Activated CD4-positive, alpha-beta T cell treated with anti-CD3 and anti-CD28 coated beads for 4 hours (primary cell): Measurements from ENCODE around the gene UBP1.
"Not testable (repeated sequence)": the region's sequence is repeated elsewhere in the genome, so short reads cannot be mapped to it uniquely, and the experiment has no call there.

Experiments used
- DNase-seq, 2 donors: peaks; one replicate each; pipeline ENCODE4 v3.0.0-alpha.2; 2020

Gene UBP1, protein sequence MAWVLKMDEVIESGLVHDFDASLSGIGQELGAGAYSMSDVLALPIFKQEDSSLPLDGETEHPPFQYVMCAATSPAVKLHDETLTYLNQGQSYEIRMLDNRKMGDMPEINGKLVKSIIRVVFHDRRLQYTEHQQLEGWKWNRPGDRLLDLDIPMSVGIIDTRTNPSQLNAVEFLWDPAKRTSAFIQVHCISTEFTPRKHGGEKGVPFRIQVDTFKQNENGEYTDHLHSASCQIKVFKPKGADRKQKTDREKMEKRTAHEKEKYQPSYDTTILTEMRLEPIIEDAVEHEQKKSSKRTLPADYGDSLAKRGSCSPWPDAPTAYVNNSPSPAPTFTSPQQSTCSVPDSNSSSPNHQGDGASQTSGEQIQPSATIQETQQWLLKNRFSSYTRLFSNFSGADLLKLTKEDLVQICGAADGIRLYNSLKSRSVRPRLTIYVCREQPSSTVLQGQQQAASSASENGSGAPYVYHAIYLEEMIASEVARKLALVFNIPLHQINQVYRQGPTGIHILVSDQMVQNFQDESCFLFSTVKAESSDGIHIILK

DNA sequence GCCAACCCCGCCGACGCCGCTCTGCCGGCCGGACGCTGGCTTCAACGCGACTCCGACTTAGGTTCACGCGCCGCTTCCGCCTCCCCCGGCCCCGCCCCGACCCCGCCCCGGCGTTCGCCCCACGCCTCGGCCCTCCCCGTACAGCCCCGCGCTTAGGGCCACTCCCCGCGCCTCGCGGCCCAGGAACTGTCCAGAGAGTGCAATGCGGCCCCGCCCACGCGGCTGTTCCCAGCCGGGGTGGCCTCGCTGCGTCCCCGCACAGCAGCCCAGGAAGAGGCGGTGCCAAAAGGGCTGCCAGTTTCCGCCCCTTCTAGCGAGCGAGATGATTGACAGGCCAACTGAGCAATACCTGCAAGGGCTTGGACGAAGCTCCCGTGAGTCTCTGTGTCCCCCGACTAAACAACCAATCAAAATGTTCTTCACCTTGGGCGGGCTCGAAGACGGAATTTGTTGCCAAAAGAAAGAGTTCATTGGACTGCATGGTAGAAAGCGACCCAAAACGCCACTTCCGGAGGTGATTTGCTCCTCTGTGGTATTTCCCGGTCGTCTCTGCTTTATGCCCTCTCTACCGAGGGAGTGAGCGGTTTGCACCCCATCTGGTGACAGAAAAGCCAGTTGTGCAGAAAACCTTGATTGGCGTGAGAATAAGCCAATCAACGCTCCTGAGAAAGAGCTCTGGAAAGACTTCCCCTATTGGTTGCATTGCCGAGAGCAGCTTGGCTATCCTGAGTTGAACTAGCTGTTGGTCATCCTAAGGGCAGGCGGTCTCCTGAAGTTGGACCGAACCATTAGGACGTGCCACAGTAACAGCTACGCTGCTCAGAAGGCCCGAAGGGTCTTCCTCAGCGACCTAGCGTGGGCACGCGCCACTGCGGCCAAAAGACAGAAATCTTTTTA, at the start of gene UBP1:
Gene UBP1 (minus strand): TSS at position 78 of the 897 bp plus-strand sequence. CDS start 557 bp downstream, outside the sequence.
- DNase-seq: peak; percentile 92 to 95

DNA sequence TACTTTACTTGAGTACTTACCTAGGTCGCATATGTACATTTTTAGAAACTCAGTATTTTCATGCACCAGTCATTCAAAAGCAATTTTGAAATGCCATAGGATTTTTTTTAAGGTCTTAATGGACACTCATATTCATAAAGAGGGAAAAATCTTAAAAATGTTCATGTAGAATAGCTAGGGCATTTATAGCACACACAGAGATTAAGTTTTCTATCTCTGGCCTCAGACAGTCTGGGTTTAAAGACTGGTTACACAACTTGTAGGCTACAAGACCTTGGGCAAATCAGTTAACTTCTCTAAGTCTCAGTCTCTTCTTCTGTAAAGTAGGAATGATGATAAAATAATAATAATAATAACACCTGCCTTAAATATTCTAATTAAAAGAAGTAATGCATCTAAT, 48.5 kb upstream of the UBP1 start:
- no peak for DNase-seq

DNA sequence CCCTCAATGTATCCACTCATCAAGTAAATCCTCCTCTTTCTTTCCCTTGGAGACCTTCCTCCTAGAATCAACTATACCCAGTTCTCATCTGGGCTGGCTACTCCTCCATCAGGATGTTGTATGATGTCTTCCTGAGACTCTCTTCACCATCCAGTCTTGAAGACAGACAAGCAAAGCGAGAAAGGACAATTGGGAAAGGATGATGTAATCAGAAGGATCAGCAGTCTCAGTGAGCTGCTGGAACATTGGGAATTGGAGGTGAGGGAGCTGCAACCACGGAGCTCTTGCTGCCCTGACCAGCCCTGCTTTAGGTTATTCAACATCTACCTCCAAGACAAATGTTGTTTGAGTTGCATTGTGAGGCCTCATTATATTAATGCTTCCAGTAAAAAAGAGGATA, 48.0 kb upstream of the UBP1 start:
- DNase-seq: no peak

DNA sequence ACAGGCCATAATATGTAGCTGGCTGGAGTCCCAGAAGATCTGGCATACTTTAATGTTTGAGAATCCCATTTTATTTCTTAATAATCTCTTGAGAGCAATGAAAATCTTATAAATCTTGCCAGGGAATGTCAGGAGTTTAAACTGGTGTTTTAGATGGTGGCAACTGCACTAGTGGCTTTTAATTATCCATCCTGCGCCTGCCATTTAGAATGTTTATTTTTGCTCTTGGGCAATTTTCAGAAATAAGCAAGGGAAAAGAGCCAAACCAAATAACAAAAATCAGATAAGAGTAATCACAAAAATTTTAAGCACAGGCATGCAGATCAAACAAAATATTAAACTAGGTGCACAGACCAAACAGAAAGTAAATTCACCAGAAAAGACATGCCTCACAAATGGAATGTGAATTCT, 41.9 kb upstream of the UBP1 start:
- no peak for DNase-seq

DNA sequence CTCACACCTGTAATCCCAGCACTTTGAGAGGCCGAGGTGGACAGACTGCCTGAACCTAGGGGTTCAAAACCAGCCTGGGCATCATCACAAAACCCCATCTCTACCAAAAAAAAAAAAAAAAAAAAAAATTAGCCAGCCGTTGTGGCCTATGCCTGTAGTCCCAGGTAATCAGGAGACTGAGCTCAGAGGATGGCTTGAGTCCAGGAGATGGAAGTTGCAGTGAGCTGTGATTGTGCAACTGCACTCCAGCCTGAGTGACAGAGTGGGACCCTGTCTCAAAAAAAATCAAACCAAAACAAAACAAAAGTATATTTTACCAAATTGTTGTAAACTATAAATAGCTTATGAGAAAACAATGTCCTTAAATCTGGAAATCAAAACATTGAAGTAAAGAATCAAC, 34.7 kb upstream of the UBP1 start:
- no peak for DNase-seq

DNA sequence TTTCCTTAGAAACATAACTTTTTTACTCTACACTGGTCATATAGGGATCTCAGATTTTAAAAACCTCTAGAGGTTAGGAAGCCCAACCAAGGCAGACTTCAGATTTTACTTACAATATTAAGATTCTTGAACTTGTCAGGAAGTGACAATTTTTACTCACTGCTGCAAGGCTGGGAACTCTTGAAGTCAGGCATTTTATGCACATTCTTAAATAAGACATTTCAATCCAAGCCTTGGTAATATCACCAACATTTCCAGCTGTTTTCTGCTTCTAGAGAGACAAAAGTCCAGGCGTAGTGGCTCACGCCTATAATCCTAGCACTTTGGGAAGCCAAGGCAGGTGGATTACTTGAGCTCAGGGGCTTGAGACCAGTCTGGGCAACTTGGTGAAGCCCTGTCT, 33.6 kb upstream of the UBP1 start:
- DNase-seq: no peak

DNA sequence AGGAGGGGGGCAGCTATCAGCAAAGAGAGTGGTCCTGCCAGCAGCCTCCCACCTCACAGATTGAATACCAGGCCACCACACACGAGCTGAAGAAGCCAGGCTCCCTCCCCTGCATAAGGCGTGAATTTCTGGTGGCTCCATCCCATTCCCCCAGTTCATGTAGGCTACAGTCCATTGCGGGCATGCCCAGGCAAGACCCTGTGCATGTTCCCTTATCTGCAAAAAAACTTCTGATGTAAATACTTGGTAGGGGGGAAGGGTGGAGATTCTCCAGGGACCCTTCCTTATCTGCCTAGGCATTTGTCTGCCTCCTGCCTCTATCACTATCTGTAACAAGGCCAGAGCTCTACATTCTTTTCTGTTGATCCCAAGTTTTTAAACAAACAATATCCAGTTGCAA, 27.6 kb upstream of the UBP1 start:
- no peak for DNase-seq

DNA sequence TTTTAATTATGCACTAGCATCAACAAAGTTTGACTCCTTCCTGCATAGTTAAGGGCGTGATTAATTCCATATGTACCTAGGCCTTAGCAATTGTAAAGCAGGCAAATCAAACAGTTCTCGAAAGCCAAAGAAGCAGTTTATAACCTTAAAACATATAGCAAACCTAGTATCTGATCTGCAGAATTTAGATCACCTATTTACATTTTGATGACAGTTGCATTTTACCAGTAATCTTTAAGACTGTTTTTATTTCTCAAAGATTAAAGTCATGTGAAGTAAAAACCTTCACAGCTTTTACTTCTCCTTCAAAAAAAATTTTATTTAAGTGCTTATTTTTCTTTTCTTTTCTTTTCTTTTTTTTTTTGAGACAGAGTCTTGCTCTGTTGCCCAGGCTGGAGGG, 20.9 kb upstream of the UBP1 start:
- no peak for DNase-seq

DNA sequence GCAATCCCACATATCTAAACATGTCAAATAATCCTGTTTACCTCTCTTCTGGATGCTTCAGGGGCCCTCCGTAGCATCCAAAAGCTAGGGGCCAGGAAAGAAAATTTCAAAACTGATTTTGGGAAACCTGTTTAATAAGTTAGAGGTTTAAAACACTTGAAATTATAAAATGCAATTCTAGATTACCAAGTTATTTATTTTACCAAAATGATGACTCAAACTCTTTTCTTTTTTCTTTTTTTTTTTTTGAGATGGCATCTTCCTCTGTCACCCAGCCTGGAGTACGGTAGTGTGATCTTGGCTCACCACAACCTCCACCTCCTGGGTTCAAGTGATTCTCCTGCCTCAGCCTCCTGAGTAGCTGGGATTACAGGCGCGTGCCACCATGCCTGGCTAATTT, 19.4 kb upstream of the UBP1 start:
- DNase-seq: not testable (repeated sequence)

DNA sequence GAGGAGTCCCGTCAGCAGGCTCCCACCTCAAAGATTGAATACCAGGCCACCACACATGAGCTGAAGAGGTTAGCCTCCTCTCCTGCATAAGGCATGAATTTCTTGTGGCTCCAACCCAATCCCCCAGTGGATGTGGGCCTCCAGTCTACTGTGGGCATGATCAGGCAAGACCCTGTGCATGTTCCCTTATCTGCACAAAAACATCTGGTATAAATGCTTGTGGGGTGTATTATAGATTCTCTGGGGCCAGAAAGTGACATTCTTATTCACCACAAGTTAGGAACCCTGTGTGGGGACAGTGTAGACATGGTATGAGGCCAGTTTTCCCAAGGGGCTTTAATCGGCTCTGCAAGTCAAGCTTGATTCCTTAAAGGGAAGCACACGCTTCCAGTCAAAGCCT, 18.2 kb upstream of the UBP1 start:
- DNase-seq: no peak

DNA sequence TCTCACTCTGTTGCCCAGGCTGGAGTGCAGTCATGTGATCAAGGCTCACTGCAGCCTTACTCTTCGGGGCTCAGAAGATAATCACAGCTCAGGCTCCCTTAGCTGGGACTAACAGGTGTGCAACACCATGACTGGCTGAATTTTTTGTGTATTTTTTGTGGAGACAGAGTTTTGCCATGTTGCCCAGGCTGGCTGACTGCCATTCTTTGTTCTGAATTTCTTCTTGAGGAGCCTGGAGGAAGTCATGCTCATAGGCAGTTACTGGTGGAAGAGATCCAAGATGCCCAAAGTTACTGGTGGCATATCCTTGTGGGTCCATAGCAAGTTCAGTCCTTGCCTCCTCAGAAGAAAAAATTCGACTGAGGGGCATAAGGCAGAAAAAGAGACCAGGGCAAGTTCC, 16.6 kb upstream of the UBP1 start:
- no peak for DNase-seq

DNA sequence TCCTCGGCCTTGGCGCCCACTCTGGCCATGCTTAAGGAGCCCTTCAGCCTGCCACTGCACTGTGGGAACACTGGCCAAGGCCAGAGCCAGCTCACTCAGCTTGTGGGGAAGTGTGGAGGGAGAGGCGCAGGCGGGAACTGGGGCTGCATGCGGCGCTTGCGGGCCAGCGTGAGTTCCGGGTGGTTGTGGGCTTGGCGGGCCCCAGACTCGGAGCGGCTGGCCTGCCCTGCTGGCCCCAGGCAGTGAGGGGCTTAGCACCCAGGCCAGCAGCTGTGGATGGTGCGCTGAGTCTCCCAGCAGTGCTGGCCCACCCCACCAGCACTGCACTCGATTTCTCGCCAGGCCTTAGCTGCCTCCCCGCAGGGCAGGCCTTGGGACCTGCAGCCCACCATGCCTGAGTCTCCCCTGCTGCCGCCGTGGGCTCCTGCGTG, 13.1 kb upstream of the UBP1 start:
- no peak for DNase-seq

DNA sequence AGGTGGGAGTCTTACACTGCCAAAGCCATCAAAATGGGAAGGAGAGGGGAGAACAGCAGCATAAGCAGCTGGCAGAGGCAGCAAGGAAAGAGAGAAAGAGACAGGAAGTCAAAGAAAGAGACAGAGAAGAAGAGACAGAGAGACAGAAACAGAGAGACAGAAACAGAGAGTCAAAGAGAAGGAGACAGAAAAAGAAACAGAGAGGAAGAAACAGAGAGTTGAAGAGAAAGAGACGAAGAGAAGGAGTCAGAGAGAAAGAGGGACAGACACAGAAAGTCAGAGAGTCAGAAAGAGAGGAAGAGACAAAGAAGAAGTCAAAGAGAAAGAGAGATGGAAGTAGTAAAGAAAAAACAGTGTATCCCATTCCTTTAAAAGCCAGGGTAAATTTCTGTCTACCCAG, 11.8 kb upstream of the UBP1 start:
- DNase-seq: not testable (repeated sequence)

DNA sequence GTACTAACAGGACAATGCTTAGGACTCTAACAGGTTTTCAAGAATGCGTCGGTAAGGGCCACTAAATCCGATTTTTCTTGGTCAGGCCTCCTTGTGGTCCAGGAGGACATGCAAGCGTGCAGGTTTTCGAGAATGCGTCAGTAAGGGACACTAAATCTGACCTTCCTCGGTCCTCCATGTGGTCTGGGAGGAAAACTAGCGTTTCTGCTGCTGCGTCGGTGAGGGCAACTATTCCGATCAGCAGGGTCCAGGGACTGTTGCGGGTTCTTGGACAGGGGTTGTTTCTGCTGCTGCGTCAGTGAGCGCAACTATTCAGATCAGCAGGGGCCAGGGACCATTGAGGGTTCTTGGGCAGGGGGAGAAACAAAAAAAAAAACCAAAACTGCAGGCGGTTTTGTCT, 7.8 kb upstream of the UBP1 start:
- DNase-seq: no peak

DNA sequence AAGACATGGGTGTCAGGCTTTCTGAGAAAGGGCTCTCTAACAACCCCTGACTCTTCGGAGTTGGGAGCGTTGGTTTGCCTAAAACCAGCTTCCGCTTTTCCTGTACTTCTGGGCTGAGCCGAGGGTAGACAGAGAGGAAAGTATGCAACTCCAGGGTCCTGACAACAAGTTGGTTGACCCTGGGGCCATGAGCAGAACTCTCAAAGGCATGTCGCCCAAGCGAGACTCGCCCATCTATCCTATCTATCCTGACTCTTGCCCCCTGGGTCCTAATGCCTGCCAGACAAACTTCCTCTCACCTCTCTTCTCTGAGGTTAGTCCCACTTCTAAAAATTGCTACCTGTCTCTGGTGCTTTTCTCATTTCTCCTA, 7.0 kb upstream of the UBP1 start:
- not testable (repeated sequence) for DNase-seq

DNA sequence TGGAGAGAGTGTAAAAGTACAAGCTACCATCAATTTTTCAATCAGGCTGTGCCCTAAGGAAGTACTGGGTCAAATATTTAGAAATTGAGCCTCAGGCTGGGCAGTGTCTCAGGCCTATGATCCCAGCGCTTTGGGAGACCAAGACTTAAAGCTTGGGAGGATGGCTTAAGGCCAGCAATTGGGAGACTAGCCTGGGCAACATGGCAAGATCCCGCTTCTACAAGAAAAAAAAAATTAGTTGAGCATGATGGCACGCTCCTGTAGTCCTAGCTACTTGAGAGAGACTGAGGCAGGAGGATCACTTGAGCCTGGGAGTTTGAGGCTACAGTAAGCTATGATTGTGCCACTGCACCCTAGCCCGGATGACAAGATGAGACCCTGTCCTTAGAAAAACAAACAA, 2.0 kb upstream of the UBP1 start:
- no peak for DNase-seq

DNA sequence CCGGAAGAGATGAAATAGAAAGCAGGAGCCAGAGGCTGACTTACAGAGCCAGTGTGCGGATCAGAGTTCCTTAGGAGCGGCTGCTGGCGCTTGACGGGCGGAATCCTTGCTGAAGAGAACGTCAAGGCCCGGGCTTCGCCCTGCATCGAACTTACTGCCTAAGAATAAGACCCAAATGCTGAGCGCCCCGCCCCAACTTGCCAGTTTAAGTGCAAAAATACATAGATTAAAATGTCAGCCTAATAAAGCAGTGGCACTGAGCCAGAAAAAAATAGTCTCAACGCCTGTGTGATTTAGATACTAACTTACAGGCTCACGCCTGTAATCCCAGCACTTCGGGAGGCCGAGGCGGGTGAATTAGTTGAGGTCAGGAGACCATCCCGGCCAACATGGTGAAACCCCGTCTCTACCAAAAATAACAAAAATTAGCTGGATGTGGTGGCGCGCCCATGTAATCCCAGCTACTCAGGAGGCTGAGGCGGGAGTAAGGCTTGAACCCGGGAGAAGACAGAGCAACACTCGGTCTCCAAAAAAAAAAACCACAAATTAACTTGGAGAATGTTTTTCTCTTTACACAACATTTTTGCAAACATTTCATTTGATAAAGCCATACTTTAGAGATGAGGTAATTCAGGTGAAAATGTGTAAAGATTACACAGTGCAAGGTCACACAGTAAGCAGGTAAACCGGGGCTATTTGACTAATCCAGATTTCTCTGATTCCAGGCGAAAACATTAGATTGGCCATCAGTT, 1.2 kb upstream of the UBP1 start:
- DNase-seq: no peak

DNA sequence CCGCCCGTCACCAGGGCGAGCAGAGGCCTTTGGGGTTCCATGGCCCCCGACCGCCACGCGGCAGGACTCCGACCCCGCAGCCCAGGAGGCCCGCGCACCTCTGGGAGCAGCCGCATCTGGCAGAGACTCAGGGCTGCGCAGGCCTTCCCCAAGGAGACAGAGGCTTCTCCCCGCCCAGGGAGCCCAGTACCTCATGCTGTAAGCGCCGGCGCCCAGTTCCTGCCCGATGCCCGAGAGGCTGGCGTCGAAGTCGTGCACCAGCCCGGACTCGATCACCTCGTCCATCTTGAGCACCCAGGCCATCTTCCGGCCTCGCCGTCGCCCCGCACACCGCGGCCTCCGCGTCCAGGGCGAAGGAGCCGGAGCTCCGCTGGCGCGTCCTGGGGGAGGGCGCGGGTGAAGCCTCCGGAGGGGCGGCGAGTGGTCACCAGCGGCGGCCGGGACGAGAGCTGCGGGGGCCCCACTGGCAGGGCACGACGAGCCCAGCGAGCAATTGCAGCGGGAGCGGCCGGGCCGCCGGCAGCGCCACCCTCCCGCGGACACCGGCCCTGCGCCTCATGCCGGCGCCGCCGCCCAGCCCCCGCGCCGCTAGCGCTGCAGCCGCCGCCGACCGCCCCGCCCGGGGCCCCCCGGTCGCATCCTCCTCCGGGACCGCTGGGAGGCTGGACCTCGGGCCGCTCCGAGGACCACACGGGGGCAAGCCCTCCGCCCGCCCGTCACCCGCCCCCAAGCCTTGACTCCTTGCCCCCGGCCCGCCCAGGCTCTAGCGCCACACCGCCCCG, 468 bp downstream of the UBP1 start:
- peak; percentile 25 to 41 for DNase-seq

DNA sequence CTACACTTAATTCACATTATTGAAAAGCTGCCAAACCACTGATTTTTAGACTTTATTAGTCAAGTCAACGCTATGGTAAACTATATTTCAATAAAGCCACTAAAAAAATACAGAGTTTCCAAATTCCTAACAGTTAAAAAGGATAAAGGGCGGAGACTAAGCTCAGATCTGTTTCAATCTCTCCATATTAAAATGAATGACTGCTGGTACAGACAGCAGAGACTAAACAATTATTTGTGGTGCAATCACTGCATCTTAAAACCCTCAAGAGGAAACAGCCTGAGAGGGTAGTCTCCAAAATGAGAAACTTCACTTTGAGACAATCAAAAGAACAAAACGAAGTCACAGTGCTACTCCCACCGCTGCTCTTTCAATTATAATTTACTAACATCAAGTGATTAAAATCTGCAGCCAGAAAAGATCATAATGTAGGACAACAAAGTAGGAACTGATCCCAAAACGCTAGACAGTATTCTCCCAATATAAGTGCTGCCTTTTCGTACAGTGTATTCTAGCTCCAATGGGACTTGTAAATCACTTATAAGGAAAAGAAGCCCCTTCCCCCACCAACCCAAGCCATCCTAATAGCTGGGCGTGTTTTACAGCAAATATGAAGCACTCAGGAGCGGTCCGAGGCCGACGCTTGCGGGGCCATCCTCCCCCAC, 1.2 kb downstream of the UBP1 start:
- no peak for DNase-seq

DNA sequence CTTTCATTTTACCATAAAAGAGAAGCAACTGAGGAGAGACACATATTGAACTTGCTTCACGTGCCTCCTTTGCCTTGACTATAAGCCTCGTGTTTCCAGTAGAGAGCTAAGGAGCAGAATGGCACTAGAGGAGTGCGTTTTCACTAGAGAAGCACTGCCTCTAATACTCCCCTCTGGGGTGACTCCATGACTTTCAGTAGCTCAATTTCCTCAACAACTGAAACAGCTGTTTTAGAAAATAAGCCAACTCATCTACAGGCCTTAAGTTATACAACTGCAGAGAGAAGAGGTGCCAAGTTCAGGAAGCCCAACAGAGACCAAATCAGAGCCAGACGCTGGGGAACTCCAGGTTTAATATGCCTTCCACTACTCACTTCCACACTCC, 1.9 kb downstream of the UBP1 start:
- no peak for DNase-seq

DNA sequence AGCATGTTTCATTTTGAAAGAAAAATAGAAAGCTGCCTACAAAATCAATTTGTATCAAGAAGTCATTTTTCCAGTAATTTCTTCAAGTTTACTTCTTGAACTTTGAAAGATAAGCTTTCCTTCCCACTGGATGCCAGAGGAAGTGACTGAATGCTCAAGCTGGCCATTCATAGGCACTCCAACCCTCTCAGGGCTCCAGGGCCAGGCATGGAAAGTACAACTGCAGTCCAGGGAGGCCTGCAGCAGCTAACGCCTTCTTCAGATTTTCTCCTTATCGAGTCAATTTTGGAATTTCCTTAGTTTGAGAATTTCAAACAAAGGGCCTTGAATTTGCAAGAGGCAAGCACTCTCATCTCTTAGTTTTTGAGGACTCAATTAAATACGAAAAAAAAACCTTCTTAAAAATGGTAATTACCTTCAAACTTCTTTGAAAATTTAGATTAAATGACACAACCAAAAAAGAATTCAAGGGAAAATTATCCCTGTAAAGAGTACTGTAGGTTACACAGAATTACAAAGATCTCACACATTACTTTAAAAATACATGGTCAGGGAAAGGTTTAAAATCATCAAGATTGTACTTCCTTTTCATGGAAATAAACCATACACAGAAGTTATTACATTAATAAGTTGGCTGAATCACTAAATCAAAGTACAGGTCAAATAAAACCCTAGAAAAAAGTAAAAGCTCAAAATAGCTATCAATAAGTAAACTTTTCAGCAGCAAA, 2.5 kb downstream of the UBP1 start:
- DNase-seq: no peak
